Measurements from ENCODE around the gene TCF20. TPM values are rescaled to one million over a fixed set of nuclear protein-coding genes. Genes with fewer than 3 reads are reported as not detected.

TCF20 gene
- total RNA-seq, 1 donor from 2014 or later = 13.0 TPM

Other genes with a start within 250 kb of the TCF20 start
- gene NAGA, start 199.8 kb downstream of the TCF20 start, total RNA-seq = 26.1 TPM
- 19.8 TPM for gene PHETA2, start 196.4 kb downstream of the TCF20 start, total RNA-seq
- 15.1 TPM for gene SMDT1, start 191.0 kb downstream of the TCF20 start, total RNA-seq
- 67.8 TPM for gene NDUFA6, start 179.9 kb downstream of the TCF20 start, total RNA-seq
- not detected for gene CYP2D6, start 139.8 kb downstream of the TCF20 start, total RNA-seq
- gene NFAM1, start 161.8 kb upstream of the TCF20 start, total RNA-seq = 0.52 TPM
- 13.0 TPM for gene RRP7A, start 249.1 kb upstream of the TCF20 start, total RNA-seq